CD4-positive, alpha-beta T cell (primary cell): ENCODE data around the gene SNTA1. TPM values are rescaled to one million over a fixed set of nuclear protein-coding genes. Genes with fewer than 3 reads are reported as not detected.

Source experiments
- ATAC-seq: fragments of 200-7000 bp; cut with Tn5 transposase; one replicate; pipeline ENCODE4 v1.10.0; 2022; ENCODE audit warnings: mild to moderate bottlenecking; ENCODE audit not compliant: poor library complexity
- CTCF ChIA-PET: fragments of 350-600 bp; sonication (Branson Sonifier 250); formaldehyde crosslinking; loops from one replicate; lab custom pipeline; 2021; ENCODE audit warnings: antibody characterized with exemption, inconsistent platforms; lab: Charles Lee
- POLR2A ChIA-PET: fragments of 350-600 bp; sonication (Branson Sonifier 250); formaldehyde crosslinking; loops from one replicate; lab custom pipeline; 2021; ENCODE audit warnings: antibody characterized with exemption, inconsistent platforms; lab: Charles Lee
- DNase-seq, 14 experiments: peaks; one replicate each; pipeline ENCODE4 v3.0.0-alpha.2; 2013 to 2020; ENCODE audit warnings: mixed read lengths in 2 of 14
- H3K27ac ChIP-seq, 2 donors: one replicate each; pipeline versions ENCODE4 v1.5.1 to v1.7.0; 2013; ENCODE audit warnings: low read length in 2 of 2, low read depth in 1 of 2, mild to moderate bottlenecking in 1 of 2
- H3K27me3 ChIP-seq, 2 experiments: 1 replicate in 1 of 2; 2 replicates in 1 of 2; pipeline versions ENCODE4 v1.6.1 to v1.7.0; 2013; ENCODE audit warnings: low read length in 2 of 2, control low read depth in 1 of 2, mild to moderate bottlenecking in 1 of 2, moderate library complexity in 1 of 2; ENCODE audit not compliant: insufficient read depth in 2 of 2, control insufficient read depth in 1 of 2
- H3K36me3 ChIP-seq: one replicate; pipeline ENCODE4 v1.6.1; 2013; ENCODE audit warnings: low read length, control low read depth; ENCODE audit not compliant: insufficient read depth
- H3K4me1 ChIP-seq: one replicate; pipeline ENCODE4 v1.6.1; 2013; ENCODE audit warnings: low read length, control low read depth; ENCODE audit not compliant: insufficient read depth
- H3K4me3 ChIP-seq: one replicate; pipeline ENCODE4 v1.5.1; 2013; ENCODE audit warnings: mild to moderate bottlenecking, low read length, moderate library complexity
- H3K9me3 ChIP-seq, 2 experiments: 1 replicate in 1 of 2; 2 replicates in 1 of 2; pipeline versions ENCODE4 v1.6.1 to v1.7.0; 2013; ENCODE audit warnings: low read length in 2 of 2, mild to moderate bottlenecking in 2 of 2, control low read depth in 1 of 2, moderate library complexity in 1 of 2; ENCODE audit not compliant: control insufficient read depth in 1 of 2, insufficient read depth in 1 of 2
- H3K27ac Mint-ChIP-seq: one replicate; pipeline ENCODE4 v1.8.0; 2020; ENCODE audit warnings: mixed read lengths
- H3K27me3 Mint-ChIP-seq: one replicate; pipeline ENCODE4 v1.8.0; 2021; ENCODE audit warnings: mixed read lengths
- H3K36me3 Mint-ChIP-seq: one replicate; pipeline ENCODE4 v1.8.0; 2021; ENCODE audit warnings: low read depth, mixed read lengths
- H3K4me1 Mint-ChIP-seq: one replicate; pipeline ENCODE4 v1.8.0; 2021; ENCODE audit warnings: low read depth, mixed read lengths
- H3K4me3 Mint-ChIP-seq: one replicate; pipeline ENCODE4 v1.8.0; 2020; ENCODE audit warnings: mild to moderate bottlenecking, mixed read lengths
- H3K9me3 Mint-ChIP-seq: one replicate; pipeline ENCODE4 v1.8.0; 2020; ENCODE audit warnings: mixed read lengths
- intact Hi-C, 2 experiments: fragments of 100-400 bp; cut with DNase I in 1 of 2; cut with micrococcal nuclease in 1 of 2; formaldehyde crosslinking; loops; one replicate each; pipeline versions ENCODE4 v1.15.1 to v1.9.0; 2023 to 2025; cut with DNase I, micrococcal nuclease
- total RNA-seq, 174 experiments: library from RNA in 2 of 174; stranded (reverse) in 2 of 174; gene quantifications; one replicate each; pipeline ENCODE4 v1.2.3 and lab custom pipeline; 2021 to 2026
- TF ChIP-seq, protein P1 (sequence below): fragments of 200-600 bp; IDR thresholded peaks from one replicate; pipeline ENCODE4 v1.8.0; 2022; ENCODE audit warnings: antibody characterized with exemption, mild to moderate bottlenecking

Gene SNTA1
- total RNA-seq, 2 experiments from 2014 or later = 5.0 to 5.2 TPM

DNA sequence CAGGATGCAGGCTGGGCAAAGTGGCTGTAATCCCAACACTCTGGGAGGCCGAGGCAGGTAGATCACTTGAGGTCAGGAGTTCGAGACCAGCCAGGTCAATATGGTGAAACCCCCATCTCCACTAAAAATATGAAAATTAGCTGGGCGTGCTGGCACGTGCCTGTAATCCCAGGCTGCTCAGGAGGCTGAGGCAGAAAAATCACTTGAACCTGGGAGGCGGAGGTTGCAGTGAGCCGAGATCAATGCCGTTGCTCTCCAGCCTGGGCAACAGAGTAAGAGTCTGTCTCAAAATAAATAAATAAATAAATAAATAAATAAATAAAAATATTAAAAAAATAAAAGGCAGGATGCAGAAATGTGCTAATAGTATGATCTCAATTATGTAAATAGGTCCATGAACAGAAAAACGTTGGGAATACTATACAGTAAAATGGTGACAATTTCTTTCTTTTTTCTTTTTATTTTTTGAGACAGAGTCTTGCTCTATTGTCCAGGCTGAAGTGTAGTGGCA lies 37.9 kb upstream of the SNTA1 start:
- no peaks in the 10 kb centered on the region for H3K36me3 Mint-ChIP-seq
- CTCF ChIA-PET = no interaction called here
- ATAC-seq = no peak
- DNase-seq = no peak
- H3K9me3 Mint-ChIP-seq = no peaks in the 10 kb centered on the region
- H3K27me3 ChIP-seq = no peaks in the 10 kb centered on the region
- no peaks in the 10 kb centered on the region for H3K9me3 ChIP-seq
- no peaks in the 10 kb centered on the region for H3K27me3 Mint-ChIP-seq
- H3K4me1 Mint-ChIP-seq = no peaks in the 10 kb centered on the region
- no peaks in the 10 kb centered on the region for H3K4me1 ChIP-seq
- no peak overlapping the region for H3K4me3 ChIP-seq
- POLR2A ChIA-PET = no interaction called here
- H3K27ac ChIP-seq = no peak overlapping the region
- no peaks in the 10 kb centered on the region for H3K36me3 ChIP-seq
- H3K27ac Mint-ChIP-seq = no peak overlapping the region
- TF ChIP-seq, protein P1, sequence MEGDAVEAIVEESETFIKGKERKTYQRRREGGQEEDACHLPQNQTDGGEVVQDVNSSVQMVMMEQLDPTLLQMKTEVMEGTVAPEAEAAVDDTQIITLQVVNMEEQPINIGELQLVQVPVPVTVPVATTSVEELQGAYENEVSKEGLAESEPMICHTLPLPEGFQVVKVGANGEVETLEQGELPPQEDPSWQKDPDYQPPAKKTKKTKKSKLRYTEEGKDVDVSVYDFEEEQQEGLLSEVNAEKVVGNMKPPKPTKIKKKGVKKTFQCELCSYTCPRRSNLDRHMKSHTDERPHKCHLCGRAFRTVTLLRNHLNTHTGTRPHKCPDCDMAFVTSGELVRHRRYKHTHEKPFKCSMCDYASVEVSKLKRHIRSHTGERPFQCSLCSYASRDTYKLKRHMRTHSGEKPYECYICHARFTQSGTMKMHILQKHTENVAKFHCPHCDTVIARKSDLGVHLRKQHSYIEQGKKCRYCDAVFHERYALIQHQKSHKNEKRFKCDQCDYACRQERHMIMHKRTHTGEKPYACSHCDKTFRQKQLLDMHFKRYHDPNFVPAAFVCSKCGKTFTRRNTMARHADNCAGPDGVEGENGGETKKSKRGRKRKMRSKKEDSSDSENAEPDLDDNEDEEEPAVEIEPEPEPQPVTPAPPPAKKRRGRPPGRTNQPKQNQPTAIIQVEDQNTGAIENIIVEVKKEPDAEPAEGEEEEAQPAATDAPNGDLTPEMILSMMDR = no peak
- H3K4me3 Mint-ChIP-seq = no peak overlapping the region
- intact Hi-C loops = loop anchor here in 1 of 2 experiments (10.0 kb wide), 2 partner anchors 243 to 823 kb away; partner anchors contain the start of genes AHCY and PXMP4

DNA sequence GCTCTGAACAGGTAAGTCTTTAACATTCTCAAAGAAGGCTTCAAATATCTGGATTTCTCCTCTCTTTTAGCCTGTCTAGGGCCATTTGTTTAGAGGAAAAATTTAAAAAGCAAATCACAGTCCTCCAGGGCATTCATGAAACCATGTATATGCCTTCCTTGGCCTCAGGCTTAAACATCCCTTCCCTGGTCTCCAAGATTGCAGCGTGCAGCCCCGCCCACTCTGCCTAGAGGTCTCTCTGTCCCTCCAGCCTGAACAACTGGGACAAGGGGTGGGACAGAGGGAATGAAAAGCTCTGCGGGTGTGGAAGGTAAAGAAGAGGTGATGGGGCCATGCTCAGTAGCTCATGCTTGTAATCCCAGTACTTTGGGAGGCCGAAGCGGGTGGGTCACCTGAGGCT lies 36.5 kb upstream of the SNTA1 start:
- H3K9me3 Mint-ChIP-seq = no peaks in the 10 kb centered on the region

DNA sequence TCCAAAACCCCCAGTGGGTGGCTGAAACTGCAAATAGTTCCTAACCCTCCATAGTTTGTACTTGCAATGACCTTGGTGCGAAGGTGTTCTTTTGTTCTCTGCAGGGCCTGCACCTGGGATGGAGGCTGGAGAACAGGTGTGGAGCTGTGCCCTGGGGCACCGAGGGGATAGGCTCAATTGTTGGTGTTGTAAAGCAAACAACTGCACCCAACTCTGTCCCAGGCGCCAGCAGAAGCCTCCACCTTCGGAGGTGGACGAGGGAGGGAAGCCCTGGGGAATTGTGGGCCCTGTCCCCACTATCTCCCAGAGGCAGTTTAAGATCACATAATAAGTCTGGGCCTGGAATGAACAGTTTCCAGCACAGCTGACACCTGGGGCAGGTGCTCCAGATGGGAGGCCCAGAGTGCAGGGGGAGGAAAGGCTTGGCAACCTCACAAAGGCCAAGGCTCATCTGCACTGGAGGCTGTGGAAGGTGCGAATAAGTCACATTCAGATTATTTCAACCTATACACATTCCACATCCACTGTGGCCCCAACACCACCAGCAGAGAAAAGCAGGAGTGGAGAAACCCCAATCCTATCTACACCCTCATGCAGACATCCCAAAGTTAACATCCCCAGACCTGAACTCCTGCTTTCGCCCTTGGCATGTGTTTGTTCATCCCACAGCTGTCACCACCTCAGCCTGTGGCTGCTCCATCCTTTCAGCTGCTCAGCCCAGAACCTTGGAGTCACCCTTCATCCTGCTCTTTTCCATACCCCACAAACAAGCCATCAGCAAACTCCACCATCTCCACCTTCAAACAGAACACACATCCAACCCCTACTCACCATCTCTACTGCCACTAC lies 34.0 kb upstream of the SNTA1 start:
- DNase-seq (no peak), ATAC-seq (no peak)
- POLR2A ChIA-PET = no interaction called here
- Mint-ChIP-seq H3K9me3 (no peaks in the 10 kb centered on the region), H3K4me1 (no peaks in the 10 kb centered on the region), H3K27ac (no peak overlapping the region), H3K27me3 (no peaks in the 10 kb centered on the region), H3K4me3 (no peak overlapping the region), H3K36me3 (no peaks in the 10 kb centered on the region)
- Histone ChIP-seq H3K27me3 (no peaks in the 10 kb centered on the region), H3K36me3 (no peaks in the 10 kb centered on the region), H3K4me1 (no peaks in the 10 kb centered on the region), H3K9me3 (no peaks in the 10 kb centered on the region), H3K27ac (no peak overlapping the region), H3K4me3 (no peak overlapping the region)
- intact Hi-C loops = no loop called here
- CTCF ChIA-PET = no interaction called here
- TF ChIP-seq, protein P1 = no peak

More for the DNA sequence above, 36.5 kb upstream of the SNTA1 start:
- ChIA-PET CTCF (no interaction called here), POLR2A (no interaction called here)
- TF ChIP-seq, protein P1 = no peak
- Mint-ChIP-seq H3K27ac (no peak overlapping the region), H3K4me1 (no peaks in the 10 kb centered on the region), H3K36me3 (no peaks in the 10 kb centered on the region), H3K27me3 (no peaks in the 10 kb centered on the region), H3K4me3 (no peak overlapping the region)
- Histone ChIP-seq H3K27ac (no peak overlapping the region), H3K36me3 (no peaks in the 10 kb centered on the region), H3K4me1 (no peaks in the 10 kb centered on the region), H3K27me3 (no peaks in the 10 kb centered on the region), H3K9me3 (no peaks in the 10 kb centered on the region), H3K4me3 (no peak overlapping the region)
- DNase-seq = no peak
- intact Hi-C loops = loop anchor here in 1 of 2 experiments (10.0 kb wide), 2 partner anchors 245 to 825 kb away; partner anchors contain the start of genes AHCY and PXMP4
- ATAC-seq = no peak
